SKM-1 treated with dmso at 0.1 percent for 144 hours (cell line): ENCODE data around the gene TNFRSF1A.

Experiments
- DNase-seq: peaks from one replicate; lab custom pipeline; 2025; ENCODE audit not compliant: unreplicated experiment; lab: John Stamatoyannopoulos, UW

The TNFRSF1A gene

DNA sequence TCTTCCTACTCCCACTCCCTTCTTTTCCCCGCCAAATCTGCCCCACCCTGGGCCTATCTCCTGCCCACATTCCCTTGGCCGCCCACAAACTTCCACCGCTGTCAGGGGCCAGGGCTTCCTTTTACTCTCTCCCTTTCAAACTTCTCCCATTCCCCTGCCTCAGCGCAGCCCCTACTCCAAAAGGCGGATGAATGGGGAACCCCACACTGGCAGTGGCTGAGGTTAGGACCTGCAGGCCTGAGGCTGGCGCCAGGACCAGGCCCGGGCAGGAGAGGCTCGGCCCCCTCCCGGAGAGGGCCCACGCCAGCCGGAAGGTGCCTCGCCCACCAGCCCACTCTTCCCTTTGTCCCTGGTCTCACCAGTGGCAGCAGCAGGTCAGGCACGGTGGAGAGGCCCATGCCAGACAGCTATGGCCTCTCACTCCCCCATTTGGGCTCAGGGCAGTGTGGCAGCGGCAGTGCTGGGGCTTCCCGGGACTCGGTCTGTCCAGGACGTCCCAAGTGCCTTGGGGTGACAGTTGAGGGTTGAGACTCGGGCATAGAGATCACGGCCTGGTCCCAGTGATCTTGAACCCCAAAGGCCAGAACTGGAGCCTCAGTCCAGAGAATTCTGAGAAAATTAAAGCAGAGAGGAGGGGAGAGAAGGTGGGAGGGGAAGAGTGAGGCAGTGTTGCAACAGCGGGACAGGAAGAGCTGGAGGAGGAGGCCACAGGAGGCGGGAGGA, at the start of gene TNFRSF1A:
TNFRSF1A (minus strand) TSS at position 660 of the 723 bp plus-strand sequence; CDS start at position 398, 262 bp downstream.
- DNase-seq = peak; percentile 77

DNA sequence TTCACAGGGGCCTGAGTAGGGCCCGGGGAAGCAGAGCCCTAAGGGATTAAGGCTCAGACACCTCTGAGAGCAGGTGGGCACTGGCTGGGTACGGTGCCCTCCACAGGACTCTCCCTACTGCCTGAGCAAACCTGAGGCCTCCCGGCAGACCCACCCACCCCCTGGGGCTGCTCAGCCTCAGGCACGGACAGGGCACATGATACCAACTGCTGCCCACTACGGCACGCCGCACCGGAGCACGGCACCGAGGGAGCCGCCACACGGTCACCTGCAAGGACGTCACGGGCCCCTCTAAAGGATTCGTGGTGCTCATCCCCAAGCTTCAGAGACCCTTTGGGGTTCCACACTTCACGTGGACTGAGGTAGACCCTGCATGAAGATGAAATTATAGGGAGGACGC, 49.1 kb upstream of the TNFRSF1A start:
- DNase-seq = no peak

DNA sequence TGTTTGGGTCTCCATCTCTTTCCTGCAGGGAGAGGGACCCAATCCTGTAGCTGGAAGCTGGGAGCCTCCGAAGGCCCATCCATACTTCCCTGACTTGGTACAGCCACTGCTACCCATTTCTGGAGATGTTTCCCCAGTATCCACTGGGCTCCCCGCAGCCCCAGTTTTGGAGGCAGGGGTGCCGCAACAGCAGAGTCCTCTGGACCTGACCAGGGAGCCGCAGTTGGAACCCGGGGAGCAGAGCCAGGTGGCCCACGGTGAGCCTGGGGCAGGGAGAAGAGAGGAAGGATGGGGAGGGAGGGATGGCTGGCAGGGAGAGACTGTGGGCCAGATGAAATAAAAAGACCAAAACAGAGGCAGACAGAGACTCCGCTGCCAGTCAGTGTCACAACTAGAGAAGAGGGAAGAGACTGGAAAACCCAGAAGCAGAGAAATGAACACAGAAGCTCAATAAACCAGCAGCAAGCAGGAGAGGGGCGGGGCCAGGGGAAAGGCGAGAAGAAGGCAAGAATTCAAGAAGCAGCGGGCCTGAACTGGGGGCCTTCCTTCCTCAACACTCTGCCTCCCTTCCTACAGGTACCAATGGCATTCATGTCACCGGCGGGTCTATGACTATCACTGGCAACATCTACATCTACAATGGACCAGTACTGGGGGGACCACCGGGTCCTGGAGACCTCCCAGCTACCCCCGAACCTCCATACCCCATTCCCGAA, 48.4 kb upstream of the TNFRSF1A start:
- no peak for DNase-seq

DNA sequence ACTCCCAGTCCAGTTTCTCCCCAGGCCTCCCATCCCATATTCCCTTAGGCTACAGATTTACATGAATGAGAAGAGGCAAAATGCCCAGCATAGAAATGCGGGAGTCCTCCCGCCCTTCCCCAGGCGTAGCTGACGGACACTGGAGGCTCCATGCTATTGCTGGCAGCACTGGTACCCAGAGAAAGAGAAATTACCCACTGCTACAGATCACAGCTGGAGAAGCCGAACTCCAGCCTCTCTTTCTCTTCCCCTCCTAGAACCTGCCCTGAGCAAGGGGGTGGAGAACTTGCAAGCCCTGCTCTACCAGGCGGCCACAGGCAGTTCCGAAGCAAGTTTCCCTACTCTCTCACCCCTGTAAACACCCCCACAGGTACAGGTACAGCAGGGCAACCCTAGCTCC, 45.7 kb upstream of the TNFRSF1A start:
- no peak for DNase-seq

DNA sequence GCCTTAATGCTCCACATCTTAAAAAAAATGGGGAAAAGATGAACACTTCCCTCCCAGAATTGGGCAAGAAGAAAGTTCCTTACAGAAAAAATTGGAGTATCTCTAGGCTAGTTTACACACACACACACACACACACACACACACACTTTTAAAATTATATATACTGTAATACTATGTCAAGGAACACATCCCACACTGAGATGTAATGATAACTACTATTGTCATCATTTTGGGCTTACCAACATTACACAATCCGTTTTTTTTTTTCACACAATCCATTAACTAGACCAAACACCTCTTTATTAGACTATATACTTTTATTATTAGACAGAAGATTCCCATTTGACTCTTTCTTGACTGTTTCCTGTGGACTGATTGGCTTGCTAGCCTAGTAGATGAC, 44.6 kb upstream of the TNFRSF1A start:
- no peak for DNase-seq

DNA sequence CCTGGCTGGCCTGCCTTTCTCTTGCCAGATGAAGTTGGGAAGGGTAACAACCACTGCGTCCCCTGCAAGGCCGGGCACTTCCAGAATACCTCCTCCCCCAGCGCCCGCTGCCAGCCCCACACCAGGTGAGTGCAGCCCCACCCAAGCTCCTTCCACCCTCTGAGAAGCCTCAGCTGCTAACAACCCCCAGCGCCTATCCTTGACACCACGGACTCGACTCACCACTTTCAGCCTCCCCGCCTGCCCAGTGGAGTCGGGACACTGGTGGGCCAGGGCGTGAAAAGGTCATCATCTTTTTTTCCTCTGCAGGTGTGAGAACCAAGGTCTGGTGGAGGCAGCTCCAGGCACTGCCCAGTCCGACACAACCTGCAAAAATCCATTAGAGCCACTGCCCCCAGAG, 44.2 kb upstream of the TNFRSF1A start:
- DNase-seq = no peak

DNA sequence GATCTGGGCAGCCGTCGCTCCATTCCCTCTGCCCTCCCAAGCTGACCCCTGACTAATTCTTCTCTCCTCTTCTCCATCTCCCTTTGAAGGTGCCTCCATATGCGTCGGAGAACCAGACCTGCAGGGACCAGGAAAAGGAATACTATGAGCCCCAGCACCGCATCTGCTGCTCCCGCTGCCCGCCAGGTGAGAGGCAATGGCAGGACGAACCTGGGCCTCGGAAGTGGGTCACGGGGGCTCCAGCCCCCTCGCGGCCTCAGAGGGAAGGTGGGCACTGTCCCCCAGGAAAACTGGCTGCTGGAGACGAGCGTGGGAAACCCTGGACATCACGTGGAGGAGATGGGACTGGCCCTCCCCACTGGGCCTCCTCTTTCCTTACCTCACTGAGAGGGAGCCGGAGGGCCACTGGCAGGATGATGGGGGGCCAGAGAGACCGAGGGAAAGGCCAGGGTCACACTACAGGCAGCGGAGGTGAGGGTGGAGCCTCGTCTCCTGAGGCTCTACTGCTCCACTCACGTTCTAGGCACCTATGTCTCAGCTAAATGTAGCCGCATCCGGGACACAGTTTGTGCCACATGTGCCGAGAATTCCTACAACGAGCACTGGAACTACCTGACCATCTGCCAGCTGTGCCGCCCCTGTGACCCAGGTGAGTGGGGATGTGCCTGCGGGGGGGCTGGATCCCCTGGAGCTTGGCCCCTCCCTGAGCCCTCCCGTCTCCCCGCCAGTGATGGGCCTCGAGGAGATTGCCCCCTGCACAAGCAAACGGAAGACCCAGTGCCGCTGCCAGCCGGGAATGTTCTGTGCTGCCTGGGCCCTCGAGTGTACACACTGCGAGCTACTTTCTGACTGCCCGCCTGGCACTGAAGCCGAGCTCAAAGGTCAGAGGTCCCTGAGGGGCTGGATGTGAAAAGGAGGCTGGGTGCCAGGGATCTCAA, 42.9 kb upstream of the TNFRSF1A start:
- no peak for DNase-seq

DNA sequence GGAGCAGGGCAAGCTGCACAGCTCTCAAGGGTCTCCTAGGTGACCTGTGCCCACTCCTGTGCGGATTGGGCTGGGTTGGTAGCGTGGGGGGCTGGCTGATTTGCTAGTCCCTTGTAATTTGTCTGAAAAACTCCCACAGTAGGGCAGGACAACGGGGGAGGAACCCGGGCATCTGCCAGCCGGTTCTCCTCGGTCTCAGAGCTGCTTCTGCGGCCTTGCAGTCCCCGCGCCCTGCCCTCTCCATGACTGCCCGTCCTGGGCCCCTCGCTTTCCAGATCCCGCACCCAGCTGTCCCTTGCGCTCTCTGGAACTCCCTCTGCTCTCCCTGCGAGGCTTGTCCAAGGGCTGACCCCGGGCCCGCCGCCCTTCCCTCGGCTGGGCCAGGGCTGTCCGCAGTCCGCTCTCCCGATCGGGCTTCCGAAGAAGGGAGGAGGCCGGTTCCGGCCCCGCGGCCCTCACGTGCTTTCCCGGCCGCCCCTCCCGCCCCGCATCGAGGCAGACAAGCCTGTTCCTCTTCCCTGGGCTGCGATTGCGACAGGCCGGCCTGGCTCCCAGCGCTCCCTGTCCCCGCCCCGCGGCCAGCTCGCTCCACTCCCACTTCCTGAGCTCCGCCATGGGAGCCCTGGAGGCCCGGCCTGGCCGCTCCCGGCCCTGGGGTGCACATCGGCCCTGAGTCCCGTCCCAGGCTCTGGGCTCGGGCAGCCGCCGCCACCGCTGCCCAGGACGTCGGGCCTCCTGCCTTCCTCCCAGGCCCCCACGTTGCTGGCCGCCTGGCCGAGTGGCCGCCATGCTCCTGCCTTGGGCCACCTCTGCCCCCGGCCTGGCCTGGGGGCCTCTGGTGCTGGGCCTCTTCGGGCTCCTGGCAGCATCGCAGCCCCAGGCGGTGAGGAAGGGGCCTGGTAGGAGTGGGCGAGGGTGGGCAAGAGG, 42.0 kb upstream of the TNFRSF1A start, which contains the start of gene LTBR:
LTBR (plus strand) TSS at position 591 of the 927 bp plus-strand sequence; CDS start at position 788, 197 bp downstream.
- peak; percentile 63 for DNase-seq

DNA sequence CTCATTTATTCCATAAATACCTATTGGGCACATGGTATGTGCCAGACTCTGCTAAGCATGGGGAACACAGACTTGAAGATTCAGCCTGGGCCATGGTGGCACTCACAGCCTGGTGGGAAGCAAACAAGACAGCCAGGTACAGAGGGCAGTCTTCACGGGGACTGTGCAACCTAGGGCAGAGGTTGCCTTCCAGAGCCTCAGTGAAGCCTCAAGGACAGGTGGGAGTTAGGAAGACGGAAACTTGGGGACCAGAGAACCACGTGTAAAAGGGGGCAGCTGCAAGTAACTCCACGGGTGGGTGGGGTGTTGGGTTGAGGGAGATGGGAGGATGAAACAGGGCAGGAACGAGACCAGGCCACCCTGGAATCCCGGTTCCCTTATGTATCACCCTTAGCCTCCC, 41.1 kb upstream of the TNFRSF1A start:
- no peak for DNase-seq

DNA sequence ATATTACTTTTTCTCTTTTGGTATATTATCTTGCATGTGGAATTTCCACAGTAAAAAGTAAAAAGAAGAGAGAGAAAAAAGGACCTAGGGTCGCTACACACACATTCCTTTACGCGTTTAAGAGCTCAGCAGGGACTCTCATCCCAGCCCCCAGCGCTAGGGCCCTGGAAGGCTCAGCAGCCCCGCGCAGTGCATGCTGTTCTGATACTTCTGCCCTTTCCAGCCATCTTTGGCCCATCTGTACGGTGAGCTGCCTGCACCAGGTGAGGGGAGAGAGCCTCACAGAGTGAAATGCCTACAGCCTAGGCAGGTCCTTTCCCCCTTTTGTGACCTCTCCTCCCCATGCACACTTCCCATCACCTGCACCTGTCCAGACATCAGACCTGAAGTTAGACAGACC, 40.5 kb upstream of the TNFRSF1A start:
- no peak for DNase-seq

DNA sequence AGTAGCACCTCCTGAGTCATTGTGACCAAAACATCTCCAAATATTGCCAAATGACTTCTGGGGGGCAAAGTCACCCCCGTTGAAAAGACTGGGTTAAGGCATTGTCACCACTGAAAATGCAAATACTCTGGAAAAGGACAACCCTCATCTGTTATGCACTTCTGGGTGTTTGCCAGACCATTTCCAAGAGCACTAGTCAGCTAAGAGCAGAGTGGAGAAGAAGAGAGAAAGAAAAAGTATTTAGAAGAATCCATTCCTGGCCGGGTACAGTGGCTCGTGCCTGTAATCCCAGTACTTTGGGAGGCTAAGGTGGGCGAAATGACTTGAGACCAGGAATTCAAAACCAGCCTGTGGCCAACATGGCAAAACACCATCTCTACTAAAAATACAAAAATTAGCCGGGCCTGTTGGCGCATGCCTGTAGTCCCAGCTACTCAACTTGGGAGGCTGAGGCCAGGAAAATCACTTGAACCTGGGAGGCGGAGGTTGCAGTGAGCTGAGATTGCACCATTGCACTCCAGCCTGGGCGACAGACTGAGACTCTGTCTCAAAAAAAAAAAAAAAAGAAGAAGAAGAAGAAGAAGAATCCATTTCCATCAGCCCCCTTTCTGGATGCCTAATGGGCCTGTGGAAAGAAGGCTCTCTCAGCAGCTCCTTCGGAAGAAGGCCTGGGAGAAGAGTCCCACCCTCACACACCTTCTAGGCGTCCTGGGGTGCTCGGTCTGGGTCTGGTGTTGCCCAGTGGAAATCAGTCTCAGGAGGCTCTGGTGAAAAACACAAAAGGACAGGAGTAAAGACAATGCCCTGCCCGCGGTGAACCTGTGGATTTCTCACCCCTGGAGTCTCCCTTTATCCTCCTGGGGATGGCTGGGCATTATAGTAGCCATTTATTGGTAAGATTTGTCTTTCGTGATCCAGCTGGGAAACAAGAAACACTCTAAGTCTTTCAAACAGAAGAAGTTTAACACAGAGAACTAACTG, 38.6 kb upstream of the TNFRSF1A start:
- no peak for DNase-seq

DNA sequence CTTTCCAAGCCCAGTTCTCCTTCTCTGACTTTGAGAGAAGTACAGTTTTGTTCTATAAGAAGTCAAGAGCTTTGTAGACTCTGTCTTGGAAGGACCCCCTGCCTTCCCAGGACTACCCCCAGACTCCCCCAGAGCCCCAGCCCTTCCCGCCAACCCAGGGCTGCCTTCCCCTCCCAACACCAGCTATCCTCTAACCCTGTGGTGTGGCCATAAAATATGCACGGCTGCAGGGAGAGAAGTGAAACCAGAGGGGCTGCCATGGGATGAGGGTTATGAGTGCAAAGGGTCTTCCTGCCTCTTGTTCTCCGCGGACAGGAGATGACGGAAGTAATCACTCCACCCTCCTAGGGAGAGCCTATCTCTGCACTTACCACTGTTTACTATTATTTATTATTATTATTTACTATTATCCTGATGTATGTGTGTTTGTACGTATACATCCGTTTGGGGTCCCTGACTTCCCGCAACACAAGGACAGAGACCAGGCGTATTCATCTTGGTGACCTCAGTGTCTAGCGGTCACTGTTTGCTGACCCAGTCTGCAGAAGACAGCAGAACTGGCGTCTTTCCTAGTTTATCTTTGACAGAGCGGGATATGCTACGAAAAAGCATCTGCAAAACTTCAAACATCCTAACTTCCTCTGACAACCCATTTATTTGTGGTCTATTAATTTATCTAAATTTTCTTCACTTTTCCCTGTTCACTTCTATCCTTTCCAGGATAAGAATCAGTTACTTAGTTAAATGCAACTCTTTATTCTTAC, 37.0 kb upstream of the TNFRSF1A start:
- DNase-seq = no peak

DNA sequence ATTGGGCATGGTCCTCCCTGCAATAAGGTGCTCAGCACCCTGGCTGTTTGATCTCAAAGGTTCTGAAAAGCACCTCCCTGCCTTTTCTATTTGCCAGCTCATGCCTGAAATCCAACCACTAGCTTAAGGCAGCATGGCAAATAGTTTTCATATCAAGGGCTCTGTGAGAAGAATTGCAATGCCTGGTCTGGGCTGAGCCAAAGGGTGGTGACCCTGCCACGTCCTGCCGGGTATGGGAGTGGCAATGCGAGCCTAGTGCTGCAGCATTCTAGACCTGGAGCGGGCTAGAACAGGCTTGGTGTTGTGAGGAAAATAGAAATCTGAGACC, 35.8 kb upstream of the TNFRSF1A start:
- no peak for DNase-seq

DNA sequence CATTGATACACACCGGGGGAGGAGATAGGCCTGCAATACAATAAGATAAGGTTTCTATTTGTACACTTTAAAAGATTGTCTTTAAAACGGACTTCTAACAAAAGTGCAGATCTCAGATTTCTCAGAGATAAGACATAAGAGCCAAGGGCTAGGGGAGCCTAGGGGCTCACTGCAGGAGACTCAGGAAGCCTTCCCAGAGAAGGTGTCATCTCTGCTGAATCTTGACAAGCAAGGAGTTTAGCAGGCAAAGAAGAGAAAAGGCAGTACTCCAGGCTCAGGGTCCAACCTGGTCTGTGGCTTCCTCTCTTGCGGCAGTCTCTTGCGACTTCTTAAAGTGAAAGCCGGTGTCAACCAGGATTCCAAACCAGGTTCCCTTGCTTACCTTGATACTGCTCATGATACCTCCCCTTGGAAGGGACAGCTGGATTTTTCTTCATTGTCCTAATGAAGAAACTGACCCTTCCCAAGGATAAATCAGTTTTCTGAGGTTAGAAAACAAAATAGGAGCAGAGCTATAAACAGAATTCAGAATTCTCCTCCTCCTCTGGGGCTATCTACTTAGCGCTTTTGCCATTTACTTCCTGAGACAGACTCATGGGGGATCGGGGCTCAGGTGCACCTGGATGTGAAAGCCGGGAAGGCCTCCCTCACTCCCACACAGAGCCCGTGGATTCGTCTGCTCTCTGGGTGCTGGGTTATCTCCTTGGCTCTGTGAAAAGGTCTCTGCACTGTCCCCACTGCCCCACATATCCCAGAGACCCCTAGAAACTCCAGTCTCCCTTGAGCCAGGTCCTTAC, 35.2 kb upstream of the TNFRSF1A start:
- DNase-seq = no peak

DNA sequence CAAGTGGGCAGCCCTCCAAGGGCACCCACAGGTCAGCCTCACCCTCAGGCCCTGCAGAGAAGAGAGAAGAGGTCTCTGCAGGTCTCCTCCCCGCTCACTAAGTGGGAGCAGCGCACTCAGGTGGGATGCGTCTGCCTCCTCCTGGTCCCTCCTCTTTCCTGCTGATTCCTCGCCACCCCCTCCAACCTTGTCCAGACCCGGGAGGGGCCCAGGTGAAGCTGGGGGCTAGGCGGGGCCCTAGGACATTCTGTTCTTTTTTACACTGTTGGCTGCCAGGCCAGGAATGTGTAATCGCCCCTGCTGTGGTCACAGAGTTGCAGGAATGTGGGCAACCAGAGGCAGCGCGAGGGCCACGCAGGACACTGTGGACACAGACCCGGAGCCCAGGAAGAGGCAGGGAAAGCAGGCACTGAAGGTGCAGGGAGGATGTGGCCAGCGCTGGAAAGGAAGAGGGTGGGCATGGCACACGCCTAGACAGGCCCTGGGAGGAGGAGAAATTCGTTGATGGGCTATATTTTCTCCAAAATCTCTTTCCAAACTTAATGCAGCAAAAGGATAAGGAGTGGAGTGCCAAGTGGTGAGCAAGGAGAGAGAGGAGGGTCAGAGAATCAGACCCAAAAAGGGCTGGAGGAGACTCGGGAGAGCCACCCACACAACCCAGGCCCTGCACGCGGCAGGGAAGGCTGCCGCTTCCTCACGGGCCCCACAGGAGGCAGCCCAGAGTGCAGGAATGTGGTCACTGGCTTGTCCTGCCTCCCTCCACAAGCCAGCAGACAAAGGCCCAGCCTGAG, 34.4 kb upstream of the TNFRSF1A start:
- DNase-seq = no peak

DNA sequence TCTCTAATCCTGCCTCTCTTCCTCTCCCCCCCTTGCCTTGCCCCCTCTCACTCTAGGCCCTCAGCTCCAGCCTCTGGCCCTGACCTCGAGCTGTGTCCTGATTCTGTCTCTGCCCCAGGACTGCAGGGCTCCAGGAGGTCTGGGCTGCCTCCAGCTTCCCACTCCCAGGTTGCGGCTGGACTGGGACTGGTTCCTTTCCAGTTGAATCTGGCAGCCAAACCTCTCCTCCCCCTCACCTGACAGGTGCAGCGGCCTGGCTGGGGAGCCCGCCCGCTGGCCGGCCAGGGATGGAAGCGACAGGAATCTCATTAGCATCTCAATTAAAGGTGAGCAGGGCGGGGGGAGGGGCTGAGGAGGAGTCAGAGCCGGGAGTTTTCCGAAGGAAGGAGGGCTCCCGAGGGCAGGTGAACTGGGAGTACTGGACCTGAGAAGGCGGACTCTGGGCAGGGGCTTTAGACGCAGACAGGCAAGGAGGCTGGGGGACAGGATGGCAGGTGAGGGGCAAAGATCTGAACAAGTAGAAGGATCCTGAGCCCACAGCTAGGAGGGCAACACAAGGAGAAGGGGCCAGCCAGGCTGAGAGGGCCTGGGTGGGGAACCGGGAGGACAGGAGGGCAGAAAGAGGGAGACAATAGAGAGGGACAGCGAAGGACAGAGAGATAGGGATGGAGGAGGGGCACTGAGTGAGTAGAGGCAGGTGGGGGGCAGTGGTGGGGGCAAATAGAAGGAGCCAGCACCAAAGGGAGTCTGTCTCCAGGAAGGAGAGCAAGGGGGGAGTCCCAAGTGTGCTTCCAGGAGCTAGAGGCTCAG, 33.6 kb upstream of the TNFRSF1A start, which contains the start of gene SCNN1A:
SCNN1A (minus strand) TSS at position 295 of the 810 bp plus-strand sequence. CDS start 780 bp downstream, outside the sequence.
- no peak for DNase-seq
